Measurements from ENCODE around the gene RIC8B. TPM values are rescaled to one million over a fixed set of nuclear protein-coding genes. Genes with fewer than 3 reads are reported as not detected.

Gene RIC8B
- total and polyA plus RNA-seq, 2 of the 8 experiments (the other 6 are each of a cell fraction or from before 2014, with no cell fraction given): 8.2 to 25.3 TPM

- TF ChIP-seq NANOG (IDR thresholded peaks at IDR 0.05; ENCODE audit: insufficient read depth, low read depth, low read length, poor library complexity, severe bottlenecking): no peak
- no peak for TF ChIP-seq CBX8 (IDR thresholded peaks at IDR 0.05; ENCODE audit: borderline replicate concordance, low read depth, low read length)
- no peak for TF ChIP-seq MAFK (IDR thresholded peaks at IDR 0.05; ENCODE audit: low read depth, low read length)
- TF ChIP-seq RNF2 (IDR thresholded peaks at IDR 0.05; ENCODE audit: borderline replicate concordance, low read depth, low read length, missing control alignments, poor library complexity, severe bottlenecking): no peak
- no peak for TF ChIP-seq SIRT6 (IDR thresholded peaks at IDR 0.05; ENCODE audit: low read length)
- no peak for TF ChIP-seq ZNF274 (IDR thresholded peaks at IDR 0.05; ENCODE audit: borderline replicate concordance, extremely low read depth, low read length)
- TF ChIP-seq POLR2AphosphoS5 (IDR thresholded peaks at IDR 0.05; ENCODE audit: low read depth, low read length): no peak
- TF ChIP-seq SP2 (IDR thresholded peaks at IDR 0.05; ENCODE audit: low read length): no peak
- TF ChIP-seq, protein P1, sequence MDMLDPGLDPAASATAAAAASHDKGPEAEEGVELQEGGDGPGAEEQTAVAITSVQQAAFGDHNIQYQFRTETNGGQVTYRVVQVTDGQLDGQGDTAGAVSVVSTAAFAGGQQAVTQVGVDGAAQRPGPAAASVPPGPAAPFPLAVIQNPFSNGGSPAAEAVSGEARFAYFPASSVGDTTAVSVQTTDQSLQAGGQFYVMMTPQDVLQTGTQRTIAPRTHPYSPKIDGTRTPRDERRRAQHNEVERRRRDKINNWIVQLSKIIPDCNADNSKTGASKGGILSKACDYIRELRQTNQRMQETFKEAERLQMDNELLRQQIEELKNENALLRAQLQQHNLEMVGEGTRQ (IDR thresholded peaks at IDR 0.05; ENCODE audit: low read length): no peak
- no peak for TF ChIP-seq SIN3A (conservative IDR thresholded peaks at IDR 0.05 in 1 of 2, IDR thresholded peaks at IDR 0.05 in 1 of 2; ENCODE audit: low read depth in 1 of 2, low read length in 2 of 2)
Measured at GRCh38 chr12:106924268-106924861, 149.9 kb downstream of the RIC8B start (continued).
